Stimulated activated naive CD4-positive, alpha-beta T cell treated with Interleukin-2 at 50 U/mL for 16 hours (primary cell): ENCODE measurements around the gene FMN2.

Experiments used
- DNase-seq: peaks from one replicate; lab custom pipeline; 2025; lab: John Stamatoyannopoulos, UW

The FMN2 gene

DNA sequence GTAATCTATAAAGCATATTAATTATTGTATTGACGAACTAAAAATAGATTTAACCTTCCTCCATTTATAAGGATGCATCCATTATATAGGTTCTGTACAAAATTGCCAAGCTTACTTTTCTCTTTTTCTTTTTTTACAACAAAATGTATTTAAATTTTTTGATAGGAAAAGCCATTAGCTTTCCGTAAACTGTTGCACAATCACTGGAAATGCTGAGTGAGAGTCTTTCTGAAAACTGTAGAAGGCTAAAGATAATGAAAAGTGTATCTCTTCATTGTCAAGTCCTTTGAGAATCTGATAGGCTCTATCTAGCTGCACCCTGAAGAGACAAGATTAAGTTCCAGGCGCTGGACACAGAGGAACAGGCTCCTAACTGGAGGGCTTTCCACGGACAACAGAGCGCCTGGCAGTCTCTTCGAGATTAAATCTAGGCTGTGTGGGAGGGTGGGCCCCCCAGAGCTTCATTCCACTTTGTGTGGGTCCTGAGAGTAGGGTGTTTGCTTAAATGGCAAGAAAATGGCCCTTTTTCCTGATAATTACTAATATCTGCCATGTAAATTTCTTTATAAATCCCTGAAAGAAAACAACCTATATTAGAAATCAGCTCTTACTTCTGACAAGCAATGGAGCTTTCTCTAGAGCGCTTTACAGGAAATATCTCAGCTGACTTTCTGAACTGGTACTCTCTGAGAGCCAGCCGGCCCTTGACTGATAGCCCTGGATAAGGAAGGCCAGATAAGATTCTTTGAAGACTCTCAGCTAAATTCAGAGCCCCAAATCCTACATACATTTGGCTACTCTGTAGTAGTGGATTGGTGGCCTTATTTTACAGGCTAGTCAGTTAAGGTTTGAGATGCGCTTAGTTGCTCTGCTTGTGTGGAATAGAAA lies 108.3 kb downstream of the FMN2 start:
- no peak for DNase-seq

DNA sequence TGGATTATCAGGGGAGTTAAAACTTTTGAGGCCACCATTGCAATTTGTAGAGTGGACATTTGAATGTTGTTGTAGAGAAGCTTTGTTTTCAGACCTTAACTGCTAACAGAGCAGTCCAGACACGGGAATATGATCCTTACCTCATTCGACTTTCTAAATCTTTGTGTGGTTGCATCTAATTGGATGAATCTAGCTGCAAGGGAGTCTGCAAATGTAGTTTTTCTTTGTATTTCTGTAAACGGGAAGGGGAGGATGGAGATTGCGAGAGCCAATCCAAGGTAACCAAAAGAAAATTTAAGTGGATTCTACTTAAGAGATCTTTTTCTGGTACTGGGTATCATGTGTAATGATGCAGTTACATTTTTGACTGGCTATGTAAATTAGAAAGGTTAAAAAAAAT lies 110.2 kb downstream of the FMN2 start:
- no peak for DNase-seq

DNA sequence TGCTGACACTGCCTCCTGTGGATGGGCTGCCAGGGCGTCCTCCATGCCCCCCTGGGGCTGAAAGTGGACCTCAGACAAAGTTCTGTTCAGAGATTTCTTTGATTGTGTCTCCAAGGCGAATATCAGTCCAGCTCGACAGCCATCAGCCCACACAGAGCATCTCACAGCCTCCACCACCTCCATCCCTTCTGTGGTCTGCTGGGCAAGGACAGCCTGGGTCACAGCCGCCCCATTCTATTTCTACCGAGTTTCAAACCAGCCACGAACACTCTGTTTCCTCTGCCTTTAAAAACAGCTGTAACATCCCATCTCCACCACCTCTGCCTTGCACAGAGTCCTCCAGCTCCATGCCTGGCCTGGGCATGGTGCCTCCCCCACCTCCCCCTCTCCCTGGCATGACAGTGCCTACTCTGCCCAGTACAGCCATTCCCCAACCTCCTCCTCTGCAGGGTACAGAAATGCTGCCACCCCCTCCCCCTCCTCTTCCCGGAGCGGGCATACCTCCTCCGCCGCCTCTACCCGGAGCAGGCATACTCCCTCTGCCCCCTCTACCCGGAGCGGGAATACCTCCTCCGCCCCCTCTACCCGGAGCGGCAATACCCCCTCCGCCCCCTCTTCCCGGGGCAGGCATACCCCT lies 115.5 kb downstream of the FMN2 start:
- no peak for DNase-seq

DNA sequence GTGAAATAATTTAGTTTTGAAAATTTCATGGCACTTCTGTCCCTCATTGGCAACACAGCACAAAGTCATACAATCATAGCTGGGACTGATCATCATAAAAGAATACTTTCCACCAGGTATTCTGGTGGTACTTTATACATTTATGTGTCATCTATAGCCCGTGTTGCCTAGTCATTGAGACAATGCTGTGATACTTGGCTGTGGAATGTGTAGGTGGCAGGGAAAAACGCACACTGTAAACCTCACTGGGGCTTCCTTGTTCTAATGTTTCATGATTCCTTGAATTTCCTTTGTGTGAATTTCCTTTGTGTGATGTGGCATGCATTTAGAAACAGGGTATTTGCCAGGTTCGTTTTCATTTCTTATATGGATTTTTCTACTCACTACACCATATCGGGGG lies 118.3 kb downstream of the FMN2 start:
- DNase-seq, result no peak

DNA sequence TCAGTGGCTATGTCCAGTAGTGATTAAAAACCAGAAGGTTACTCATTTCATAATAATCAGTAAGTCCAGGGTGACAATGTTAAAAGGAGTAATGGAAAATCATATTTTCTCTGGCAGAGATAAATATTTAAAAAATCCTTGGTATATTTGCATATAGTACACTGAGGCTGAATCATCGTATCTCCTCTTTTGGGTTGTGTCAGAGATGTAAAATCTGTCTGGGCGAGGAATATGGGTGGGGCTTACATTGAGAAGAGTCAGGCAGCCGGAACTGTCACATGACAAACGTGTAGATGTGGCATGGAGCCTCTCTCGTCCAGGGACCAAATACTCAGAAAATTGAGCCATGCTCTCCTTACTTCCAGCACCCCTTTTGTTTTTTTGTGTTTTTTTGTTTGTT lies 120.9 kb downstream of the FMN2 start:
- no peak for DNase-seq

DNA sequence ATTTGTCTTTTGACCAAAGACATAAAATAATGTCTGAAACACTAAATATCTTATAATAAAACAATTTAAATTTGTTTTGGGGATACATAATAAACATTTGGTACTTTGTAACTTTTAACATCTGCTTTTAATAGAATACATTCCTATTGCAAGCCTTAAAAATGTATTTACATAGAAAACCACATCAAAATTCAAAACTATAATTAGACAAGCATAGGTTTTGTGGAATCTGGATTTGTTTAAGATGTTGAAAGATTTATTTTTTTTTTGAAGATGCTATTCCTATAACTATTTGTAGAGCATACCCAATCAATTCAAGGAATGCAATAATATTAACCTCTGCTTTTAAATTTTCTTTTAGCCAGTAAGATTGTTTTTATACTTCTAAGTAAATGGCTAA lies 125.7 kb downstream of the FMN2 start:
- no peak for DNase-seq

DNA sequence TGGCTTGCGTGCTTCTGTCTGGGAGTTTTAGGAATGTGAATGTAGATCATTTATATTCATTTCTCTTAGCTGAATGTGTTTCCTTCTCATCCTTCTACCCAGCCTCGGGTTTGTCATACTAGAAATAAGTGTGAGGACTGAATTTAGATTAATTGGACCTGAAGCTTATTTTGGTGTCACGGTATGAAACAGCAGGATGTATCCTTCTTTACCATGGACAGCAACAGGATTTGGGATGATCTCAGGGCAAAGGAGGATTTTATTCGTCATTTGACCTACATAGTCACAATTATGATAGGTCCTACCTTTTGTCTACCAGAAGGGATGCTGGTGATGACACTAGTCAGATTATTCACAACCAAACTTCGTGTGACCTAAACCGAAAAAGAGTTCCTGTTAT lies 127.4 kb downstream of the FMN2 start:
- no peak for DNase-seq

DNA sequence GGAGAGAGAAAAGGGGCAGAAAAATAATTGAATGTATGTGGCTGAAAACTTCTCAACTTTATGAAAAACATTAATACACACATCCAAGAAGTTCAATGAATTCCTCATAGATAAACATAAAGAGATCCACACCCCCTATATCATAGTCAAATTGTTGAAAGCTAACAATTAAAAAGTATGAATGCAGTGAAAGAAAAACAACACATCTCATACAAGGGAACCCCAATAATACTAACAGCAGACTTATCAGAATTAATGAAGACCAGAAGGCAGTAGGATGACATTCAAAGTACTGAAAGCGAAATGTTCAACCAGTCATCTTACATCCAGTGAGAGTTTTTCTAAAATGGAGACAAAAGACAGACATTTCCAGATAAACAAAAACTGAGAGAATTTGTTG lies 134.4 kb downstream of the FMN2 start:
- no peak for DNase-seq

DNA sequence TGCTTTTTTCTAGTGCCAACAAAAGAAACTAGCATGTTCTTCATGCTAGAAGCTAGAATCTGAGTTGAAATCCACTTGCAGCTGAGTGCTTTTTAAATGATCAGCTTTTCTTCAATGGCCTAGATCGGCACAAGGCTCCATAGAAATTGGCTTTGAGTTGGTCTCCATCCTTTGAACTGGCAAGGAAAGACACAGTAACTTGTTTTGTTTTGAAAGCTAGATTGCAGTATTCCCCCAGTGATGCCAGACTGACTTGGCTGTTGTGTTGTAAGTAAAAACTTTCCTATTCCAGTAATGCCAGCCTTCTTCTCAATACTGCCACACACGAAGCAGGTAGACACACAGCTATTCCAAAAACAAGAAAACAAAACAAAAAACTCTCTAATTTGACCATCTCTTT lies 139.1 kb downstream of the FMN2 start:
- no peak for DNase-seq

DNA sequence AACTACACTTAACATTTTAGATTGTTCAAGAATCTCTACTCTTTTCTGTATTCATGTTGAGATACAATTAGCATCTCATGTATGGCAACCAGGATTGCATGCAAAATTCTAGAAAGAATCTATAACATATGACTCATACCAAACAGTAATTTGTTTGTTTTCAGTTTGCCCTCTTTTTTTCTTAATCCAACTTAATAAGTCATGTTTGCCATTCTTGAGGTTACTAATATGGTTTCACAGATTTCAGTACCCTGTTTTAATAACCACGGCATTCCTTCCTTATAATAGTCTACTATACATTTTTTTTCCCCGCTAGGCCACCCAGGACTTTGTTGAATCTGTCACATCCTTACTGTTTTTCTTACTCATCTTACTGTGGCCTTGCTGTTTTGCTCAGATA lies 140.8 kb downstream of the FMN2 start:
- no peak for DNase-seq

DNA sequence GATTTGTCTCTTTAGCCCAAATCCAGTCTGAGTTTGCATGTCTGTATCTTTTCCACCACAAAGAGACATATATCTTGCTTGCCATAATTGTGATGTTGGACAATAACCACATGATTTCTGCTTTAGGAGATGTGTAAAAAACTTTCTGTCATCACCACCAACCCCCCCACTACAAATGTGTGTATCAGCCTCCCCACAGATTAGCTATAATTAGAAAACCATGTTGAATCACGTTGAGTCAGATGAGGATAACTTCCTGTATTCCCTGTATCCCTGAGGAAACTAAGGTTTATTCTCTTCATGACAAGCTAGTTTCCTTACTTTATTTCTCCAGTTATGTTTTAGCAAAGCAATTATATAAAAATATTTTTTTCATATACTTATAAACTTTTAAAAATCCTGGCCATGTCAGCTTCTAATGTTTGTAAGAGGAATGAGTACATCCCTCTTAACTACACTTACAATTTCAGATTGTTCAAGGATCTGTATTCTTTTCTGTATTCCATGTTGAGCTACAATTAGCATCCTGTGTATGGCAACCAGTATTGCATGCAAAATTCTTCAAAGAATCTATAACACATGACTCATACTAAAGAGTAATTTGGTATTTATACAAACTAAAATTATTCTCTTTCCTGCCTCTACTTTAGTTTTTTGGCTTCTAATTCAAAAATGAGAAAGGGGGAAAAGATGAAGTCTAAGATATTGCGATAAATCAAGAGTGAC lies 143.0 kb downstream of the FMN2 start:
- no peak for DNase-seq

DNA sequence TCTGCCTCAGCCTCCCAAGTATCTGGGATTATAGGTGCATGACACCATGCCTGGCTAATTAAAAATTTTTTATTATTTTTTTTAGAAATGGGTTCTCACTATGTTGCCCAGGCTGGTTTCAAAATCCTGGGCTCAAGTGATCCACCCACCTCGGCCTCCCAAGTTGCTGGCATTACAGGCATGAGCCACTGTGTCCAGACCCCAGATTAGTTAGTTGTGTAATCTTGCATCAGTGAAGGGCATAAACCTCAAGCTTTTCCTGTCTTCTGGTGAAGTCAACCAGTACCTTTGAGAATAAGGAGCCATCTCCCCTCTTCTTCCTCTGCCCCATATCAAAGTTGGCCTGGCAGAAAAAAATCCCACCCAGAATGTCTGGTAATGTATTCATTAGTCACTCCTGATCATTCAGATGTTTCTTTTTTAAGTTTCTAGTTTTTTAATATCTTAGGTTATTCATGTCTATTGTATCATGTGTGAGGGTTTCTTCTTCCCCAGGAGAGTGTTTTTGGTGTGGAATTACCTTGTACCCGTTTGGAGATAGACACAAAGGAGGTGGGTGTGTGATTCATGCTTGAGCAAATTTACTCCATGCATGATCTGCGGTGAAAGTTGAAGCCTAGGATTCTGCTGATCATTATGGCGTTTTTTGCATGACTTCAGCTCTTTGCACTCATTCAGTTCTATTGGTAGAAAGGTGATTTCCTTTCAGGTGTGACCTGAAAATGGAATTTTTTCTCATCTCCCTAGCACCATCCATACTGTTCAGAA lies 144.0 kb downstream of the FMN2 start:
- no peak for DNase-seq

DNA sequence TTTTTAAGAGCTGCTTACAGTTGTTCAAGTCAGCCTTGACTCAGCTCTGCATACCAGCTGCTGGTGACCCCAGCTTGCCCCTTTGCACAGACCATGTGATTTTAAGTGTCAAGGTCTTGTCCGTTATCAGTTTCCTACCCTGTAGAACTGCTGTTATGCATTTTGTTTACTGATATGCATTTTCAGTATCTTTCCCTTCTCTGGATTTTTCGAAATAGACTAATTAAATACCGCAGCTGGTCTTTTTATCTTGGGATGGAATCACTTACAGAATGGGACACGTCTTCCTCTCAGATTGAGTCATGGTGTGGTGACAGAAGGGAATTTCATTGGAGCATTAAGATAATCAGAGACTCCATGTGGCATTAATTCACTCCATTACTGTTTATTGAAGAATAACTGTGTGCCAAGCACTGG lies 145.6 kb downstream of the FMN2 start:
- DNase-seq, result no peak

DNA sequence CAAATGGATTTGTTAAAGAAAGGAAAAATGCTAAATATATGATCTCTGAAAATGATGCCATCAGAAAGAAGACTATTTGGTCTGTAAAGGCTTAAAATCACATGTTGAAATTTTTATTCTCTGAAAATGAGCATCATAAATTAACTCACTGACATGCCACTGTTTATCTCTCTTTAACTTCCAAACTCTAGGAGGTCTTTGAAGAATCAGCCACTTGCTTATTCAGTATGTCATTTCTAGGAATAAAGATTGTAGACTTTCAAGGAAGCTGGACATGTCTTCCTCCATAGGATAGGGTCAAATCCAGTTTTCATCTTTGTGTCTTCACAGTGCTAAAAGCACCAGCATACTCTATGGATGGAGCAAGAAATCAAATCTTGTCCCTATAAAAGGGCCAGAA lies 147.6 kb downstream of the FMN2 start:
- no peak for DNase-seq

DNA sequence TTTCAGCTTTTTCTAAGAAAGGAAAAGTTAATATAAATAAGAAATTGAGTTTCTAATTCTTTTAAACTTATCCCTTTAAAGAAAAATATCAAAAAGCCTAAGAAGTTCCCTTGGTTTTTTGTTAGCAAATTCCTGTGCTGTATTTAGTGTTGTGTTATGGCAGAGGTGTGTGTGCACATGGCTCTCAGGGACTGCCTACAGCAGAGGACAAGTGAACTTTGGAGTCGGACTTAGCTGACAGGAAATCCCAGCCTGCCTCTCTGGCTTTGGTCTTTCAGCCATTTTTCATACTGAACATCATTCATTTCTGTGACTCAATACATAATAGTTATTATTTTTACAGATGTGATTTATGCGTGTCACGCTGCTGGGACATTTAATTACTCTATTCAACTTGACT lies 149.6 kb downstream of the FMN2 start:
- DNase-seq, result no peak

DNA sequence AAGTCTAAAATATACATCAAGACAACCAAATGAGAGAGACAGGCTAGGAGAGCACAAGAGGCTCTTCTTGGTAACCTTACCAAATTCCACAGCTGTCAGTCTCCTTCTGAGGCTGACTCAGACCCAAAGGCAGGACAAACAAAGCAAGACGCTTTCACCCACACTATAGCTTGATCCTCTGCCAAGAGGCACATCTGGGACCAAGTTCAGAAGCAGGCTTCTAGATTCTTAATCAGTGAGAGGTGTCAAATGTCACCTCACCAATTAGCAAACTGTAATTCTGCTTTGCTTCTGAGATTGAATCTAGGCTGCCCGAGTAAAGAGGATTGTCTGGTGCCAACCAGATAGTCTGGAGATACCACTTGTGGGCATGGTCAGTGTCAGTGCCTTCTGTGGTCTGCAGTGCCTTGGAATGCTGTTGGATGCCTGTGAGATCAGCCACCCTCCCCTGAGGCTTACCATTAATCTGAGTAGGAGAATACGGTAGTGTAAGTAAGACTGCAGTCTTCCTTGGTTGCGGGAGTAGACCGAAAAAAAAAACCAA lies 151.0 kb downstream of the FMN2 start:
- no peak for DNase-seq

DNA sequence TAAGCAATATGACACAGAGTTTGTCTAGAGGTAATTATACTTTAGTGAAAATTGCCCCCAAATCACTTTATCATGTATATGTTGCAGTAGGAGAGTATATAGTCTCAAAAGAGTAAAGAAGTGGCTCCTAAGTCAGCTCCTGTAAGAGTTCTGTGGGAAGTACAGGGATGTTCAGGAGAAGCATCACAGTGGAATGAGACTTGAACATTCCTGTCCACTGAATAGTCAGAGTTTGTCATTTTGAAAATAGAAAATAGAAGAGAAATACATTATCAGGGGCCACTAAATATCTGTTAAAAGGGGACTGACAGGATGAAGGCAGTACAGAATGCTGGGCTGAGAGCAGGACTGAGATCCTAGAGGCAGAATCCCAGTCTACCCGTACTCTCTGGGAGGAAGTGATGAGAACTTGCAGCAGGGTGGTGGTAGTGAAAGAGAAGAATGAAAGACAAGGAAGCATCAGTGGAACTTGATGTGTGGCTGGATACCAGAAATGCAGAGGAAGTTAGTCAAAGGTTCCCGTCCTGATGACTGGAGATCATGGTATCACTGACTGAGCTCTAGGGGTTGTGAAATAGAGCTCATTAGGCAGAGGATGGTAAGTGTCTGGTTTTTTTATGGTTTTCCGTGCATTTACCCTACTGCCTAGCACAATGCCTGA lies 153.4 kb downstream of the FMN2 start:
- DNase-seq, result no peak

DNA sequence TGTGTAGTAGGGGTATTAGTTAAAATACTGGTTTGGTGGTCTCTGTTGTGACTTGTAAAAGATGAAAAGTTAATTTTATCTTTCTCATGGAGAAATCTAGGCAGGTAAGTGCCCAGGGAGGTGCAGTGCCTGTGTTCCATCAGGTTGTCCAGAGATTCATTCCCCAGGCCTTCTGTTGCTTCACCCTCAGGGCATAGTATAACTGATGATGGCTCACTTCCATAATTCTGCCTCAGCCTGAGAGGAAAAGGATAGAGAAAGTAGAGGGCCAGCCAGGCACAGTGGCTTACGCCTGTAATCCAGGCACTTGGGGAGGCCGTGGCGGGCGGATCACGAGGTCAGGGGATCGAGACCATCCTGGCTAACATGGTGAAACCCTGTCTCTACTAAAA lies 153.9 kb downstream of the FMN2 start:
- no peak for DNase-seq

DNA sequence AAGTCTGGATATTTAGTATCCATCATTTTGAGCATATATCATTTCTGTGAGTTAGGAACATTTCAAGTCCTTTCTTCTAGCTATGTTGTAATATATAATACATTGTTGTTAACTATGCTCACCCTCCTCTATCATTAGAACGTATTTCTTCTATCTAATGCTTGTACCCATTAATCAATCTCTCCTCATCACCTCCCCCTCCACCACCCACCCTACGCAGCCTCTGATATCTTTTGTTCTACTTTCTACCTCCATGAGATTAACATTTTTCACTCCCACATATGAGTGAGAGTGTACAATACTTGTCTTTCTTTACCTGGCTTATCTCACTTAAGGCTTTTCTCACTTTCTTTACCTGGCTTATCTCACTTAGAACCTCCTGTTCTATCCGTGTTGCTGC lies 156.2 kb downstream of the FMN2 start:
- no peak for DNase-seq

DNA sequence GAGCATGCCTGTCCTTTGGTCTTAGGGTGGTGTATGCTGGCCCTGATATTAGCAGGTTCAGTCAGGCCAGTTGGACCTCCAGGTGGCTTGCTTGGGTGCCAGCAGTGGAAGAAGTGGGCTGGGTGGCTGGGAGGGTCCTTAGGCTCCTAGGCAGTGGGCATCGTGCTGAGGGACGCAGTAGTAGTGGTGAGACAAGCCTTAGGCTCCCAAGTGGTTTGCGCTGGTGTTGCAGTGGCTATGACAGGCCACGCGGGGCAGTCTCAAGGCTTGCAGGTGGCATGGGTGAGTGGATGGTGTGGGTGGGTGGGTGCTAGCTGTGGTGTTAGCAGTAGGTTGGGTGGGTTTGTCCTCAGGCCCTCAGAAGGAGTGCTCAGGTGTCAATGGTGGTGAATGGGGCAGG lies 162.3 kb downstream of the FMN2 start:
- no peak for DNase-seq

DNA sequence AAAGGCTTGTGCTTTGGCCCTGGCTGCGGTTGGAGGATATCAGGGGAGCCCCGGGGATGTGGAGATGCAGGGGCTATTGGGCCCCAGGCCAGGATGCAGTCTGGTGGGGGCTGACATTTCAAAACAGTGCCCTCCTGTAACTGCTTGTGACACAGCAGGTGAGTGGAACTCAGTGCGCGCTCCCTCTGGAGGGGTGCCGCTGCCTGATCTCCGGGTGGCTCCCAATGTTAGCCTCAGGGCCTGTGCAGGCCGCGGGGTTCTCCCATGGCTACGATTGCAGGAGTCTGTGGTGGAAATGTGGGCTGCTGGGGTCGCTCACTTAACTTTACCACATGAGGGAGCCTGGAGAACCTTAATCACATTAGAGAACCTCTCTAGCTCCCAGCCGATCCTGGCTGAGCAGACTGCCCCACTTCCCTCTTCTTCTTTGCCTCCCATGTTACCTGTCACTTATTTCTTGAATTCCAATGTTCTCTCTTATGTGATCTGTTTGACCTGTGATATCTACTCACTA lies 163.2 kb downstream of the FMN2 start:
- no peak for DNase-seq
